ENCODE measurements around the gene PXDC1. TPM values are rescaled to one million over a fixed set of nuclear protein-coding genes. Genes with fewer than 3 reads are reported as not detected.

PXDC1 gene
- total RNA-seq, 1 experiment from 2014 or later: 36.2 TPM

- POLR2A ChIA-PET: no interaction called here
- TF ChIP-seq TCF7L2 (IDR thresholded peaks at IDR 0.05; ENCODE audit: low read depth, low read length) (no peak), REST (IDR thresholded peaks at IDR 0.05; ENCODE audit: insufficient read depth in 1 of 2, low read depth in 2 of 2, low read length in 1 of 2) (no peak), CTCF (IDR thresholded peaks at IDR 0.05) (no peak), POLR2AphosphoS5 (IDR thresholded peaks at IDR 0.05; ENCODE audit: low read depth, low read length) (no peak), SIN3A (IDR thresholded peaks at IDR 0.05; ENCODE audit: borderline replicate concordance, insufficient read depth, low read depth, low read length) (no peak)
- DNase-seq (ENCODE audit: low read depth, low spot score) (no peak), ATAC-seq (no peak)
- no peaks in the 10 kb centered on the region for H3K4me1 ChIP-seq (ENCODE audit: control insufficient read depth, insufficient read depth, low read length)
- intact Hi-C loops (cut with micrococcal nuclease; ENCODE audit: unreplicated experiment): no loop called here
- no TSS peak for BruUV-seq (replicated peaks)
- no peaks in the 10 kb centered on the region for H3K36me3 ChIP-seq (ENCODE audit: control insufficient read depth, insufficient read depth, low read length)
- CTCF ChIA-PET: no interaction called here
- no peak overlapping the region for H3K4me3 ChIP-seq (ENCODE audit: low read depth in 2 of 2, low read length in 2 of 2)
- no peak overlapping the region for H3K27ac ChIP-seq (ENCODE audit: low read length)
- in situ Hi-C loops (cut with HindIII; ENCODE audit: low pct_unique_long_range_greater_than_20kb, low sequenced_read_pairs): no loop called here
- H3K9me3 ChIP-seq (ENCODE audit: control insufficient read depth, insufficient read depth, low read depth, low read length): no peaks in the 10 kb centered on the region
- no peaks in the 10 kb centered on the region for H3K27me3 ChIP-seq (ENCODE audit: control insufficient read depth, insufficient read depth, low read length)
Observed at GRCh38 chr6:3771407-3772011, 20.0 kb upstream of the PXDC1 start.

GRCh38 chr6:3770023-3770720 lies 18.7 kb upstream of the PXDC1 start:
- intact Hi-C loops (cut with micrococcal nuclease; ENCODE audit: unreplicated experiment): no loop called here
- in situ Hi-C loops (cut with HindIII; ENCODE audit: low pct_unique_long_range_greater_than_20kb, low sequenced_read_pairs): no loop called here
- DNase-seq (ENCODE audit: low read depth, low spot score) (no peak), ATAC-seq (no peak)
- ChIA-PET POLR2A (no interaction called here), CTCF (no interaction called here)
- TF ChIP-seq POLR2AphosphoS5 (IDR thresholded peaks at IDR 0.05; ENCODE audit: low read depth, low read length) (no peak), SIN3A (IDR thresholded peaks at IDR 0.05; ENCODE audit: borderline replicate concordance, insufficient read depth, low read depth, low read length) (no peak), REST (IDR thresholded peaks at IDR 0.05; ENCODE audit: insufficient read depth in 1 of 2, low read depth in 2 of 2, low read length in 1 of 2) (no peak), TCF7L2 (IDR thresholded peaks at IDR 0.05; ENCODE audit: low read depth, low read length) (no peak), CTCF (IDR thresholded peaks at IDR 0.05) (no peak)
- BruUV-seq (replicated peaks): no TSS peak
- H3K27ac ChIP-seq (ENCODE audit: low read length): no peak overlapping the region
- no peaks in the 10 kb centered on the region for H3K27me3 ChIP-seq (ENCODE audit: control insufficient read depth, insufficient read depth, low read length)
- no peak overlapping the region for H3K4me3 ChIP-seq (ENCODE audit: low read depth in 2 of 2, low read length in 2 of 2)
- H3K36me3 ChIP-seq (ENCODE audit: control insufficient read depth, insufficient read depth, low read length): no peaks in the 10 kb centered on the region
- no peaks in the 10 kb centered on the region for H3K9me3 ChIP-seq (ENCODE audit: control insufficient read depth, insufficient read depth, low read depth, low read length)
- no peaks in the 10 kb centered on the region for H3K4me1 ChIP-seq (ENCODE audit: control insufficient read depth, insufficient read depth, low read length)

Data from Panc1 (cell line).